HG02870 (cell line): ENCODE data around the gene ZFP64.
"Not testable (repeated sequence)": the region's sequence is repeated elsewhere in the genome, so short reads cannot be mapped to it uniquely, and the experiment has no call there.

Experiments used
- ATAC-seq: cut with Tn5 transposase; IDR thresholded peaks from one replicate; pipeline ENCODE4 v1.9.1; 2021; ENCODE audit warnings: mild to moderate bottlenecking, moderate library complexity; ENCODE audit not compliant: unreplicated experiment

The ZFP64 gene

DNA sequence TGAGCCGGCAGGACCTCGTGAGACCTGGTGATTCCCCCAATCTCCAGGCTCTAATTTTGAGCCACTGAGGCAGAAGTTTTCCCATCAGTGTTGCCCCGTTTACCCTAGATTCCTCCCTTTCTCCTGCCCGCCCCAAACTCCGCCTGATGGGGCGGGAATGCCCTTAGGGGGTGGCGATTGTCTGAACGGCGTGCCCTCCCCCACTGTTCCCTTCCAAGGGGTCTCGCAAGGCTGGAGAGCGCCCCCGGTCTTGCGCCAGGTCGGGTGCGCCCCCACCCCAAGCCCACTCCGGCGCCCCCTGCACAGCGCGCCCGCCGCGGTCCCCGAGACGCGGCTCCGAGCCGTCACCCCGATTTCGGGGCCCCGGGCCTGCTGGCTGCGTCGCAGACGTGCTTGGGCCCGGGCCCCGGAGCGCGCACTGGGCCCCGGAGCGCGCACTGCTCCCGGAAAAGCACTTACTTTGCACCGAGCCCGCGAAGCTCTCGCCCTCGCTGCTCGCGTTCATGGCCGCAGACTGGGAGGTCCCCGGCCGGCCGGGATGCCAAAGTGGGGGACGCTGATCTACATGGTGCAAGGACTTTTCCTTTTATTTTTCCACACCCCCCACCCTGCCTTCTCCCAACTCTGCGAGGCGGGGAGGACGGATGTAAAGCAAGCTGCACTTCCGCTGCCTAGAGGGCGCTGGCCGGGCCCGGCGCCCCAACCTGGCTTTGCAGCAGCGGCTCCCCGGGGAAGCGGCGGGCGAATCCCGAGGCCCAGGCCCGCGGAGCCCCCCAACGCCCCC, at the start of gene ZFP64:
Gene ZFP64, minus strand, starts transcription at position 648 of the 784 bp plus-strand sequence. Its CDS starts 143 bp downstream, at position 505.
- ATAC-seq: peak; percentile 66

GRCh38 chr20:52240802-52241201, 49.2 kb upstream of the ZFP64 start:
- ATAC-seq: no peak

- no peak for ATAC-seq
Measured at GRCh38 chr20:52239102-52239501, 47.5 kb upstream of the ZFP64 start.

GRCh38 chr20:52236292-52236691, 44.7 kb upstream of the ZFP64 start:
- no peak for ATAC-seq

DNA sequence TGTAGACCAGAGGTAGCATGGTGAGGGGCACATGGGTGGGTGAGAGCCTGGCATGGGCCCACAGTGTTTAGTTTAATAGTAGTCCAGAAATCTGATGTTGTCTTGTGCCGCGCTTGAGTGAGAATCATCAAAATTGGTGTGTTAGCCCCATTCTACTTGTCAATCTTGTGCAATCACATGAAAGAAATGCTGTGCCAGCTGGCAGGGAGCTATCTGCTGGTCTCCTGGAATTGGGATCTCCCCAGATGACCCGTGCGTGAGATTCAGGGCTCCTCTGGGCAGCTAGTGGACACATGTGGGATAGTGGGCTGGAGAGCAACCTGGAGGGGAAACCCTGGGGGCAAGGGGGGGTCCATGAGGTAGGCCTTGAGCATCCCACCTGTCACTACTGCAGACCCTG, 43.5 kb upstream of the ZFP64 start:
- no peak for ATAC-seq

GRCh38 chr20:52234302-52235045, 42.9 kb upstream of the ZFP64 start:
- ATAC-seq: no peak

- no peak for ATAC-seq
Measured at GRCh38 chr20:52231230-52231746, 39.7 kb upstream of the ZFP64 start.

DNA sequence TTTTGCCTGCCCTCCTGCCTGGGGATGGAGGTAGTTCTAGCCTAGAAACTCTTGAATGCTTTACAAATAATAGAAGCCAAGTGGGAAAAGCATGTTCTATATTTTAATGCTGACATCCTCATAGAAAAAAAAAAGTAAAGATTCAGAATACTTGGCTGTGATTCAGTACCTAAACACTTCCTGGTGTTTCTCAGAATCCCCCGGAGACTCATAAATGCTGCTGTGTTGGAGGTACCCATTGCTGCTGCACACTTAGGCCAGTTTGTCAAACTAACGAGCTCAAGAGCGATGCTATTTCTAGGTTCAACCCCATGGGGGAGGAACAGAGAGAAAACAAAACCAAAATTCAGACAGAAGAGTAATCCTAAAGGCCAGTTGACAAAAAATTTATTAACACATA, 38.8 kb upstream of the ZFP64 start:
- no peak for ATAC-seq

DNA sequence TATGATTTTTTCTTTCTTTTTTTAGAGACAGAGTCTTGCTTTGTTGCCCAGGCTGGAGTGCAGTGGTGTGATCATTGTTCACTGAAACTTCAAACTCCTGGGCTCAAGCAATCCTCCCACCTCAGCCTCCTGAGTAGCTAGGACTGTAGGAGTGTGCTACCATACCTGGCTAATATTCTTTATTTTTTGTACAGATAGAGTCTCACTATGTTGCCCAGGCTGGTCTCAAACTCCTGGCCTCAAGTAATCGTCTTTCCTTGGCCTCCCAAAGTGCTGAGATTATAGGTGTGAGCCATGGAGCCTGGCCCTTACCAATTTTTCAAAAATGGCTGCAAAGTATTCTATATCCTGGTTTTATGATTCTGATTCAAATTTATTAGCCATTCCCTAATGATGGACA, 37.8 kb upstream of the ZFP64 start:
- ATAC-seq: not testable (repeated sequence)

- ATAC-seq: no peak
Measured at GRCh38 chr20:52226370-52226769, 34.8 kb upstream of the ZFP64 start.

DNA sequence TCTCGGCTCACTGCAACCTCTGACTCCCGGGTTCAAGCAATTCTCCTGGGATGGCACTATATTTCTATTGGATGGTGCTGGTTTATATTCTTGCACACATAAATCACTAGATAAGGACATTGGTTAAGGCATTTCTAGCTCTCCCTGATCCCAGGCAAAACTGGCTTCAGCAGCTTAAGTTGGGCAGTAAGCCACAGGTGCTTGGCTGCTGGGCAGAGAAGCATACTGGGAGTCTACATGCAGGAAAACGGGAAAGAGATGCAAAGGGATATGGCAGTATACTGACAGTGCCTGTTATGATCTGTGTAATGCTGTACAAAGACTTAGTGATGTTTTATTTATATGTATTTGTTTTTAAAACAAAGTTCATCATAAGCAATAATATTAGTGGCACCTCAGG, 33.3 kb upstream of the ZFP64 start:
- ATAC-seq: no peak

DNA sequence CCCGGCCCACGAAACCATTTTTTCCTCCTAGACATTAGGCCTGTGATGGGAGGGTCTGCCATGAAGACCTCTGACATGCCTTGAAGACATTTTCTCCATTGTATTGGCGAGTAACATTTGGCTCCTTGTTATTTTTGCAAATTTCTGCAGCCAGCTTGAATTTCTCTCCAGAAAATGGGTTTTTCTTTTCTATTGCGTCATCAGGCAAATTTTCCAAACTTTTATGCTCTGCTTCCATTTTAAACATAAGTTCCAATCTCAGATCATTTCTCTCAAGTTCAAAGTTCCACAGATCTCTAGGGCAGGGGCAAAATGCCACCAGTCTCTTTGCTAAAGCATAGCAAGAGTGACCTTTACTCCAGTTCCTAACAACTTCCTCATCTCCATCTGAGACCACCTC, 29.8 kb upstream of the ZFP64 start:
- ATAC-seq: not testable (repeated sequence)

- ATAC-seq: not testable (repeated sequence)
Measured at GRCh38 chr20:52220891-52221290, 29.3 kb upstream of the ZFP64 start.

DNA sequence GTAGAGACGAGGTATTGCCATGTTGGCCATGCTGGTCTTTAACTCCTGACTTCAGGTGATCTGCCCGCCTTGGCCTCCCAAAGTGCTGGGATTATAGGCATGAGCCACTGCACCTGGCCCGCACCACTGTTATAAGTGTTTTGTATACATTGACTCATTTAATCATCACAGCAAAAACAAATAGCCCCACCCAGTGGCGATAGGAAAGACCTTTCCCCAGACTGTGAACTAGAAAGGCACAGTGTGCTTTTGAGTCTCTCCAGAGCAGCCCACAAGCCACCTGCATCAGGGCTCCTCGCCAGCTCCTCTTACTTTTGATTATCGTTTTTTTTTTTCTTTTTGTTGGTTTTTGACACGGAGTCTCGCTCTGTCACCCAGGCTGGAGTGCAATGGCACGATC, 27.9 kb upstream of the ZFP64 start:
- no peak for ATAC-seq

- no peak for ATAC-seq
Measured at GRCh38 chr20:52217689-52218395, 26.3 kb upstream of the ZFP64 start.

DNA sequence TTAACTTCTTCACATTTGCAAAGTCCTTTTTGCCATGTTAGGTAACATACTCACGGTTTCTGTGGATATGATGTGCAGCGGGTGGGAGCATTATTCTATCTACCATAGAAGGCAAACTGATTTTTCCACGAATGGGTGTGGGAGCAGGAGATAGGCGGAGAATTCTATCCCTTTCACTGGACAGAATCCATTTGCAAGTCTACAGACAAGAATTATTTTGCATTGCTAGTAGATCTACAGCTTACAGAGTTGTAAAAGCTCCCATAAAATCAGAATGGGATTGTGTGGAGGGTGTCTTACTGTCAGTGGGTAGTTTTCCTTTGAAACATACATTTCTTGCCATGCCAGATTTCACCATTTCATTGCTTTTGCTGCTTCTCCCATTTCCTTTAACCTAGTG, 22.4 kb upstream of the ZFP64 start:
- ATAC-seq: no peak

GRCh38 chr20:52212943-52213342, 21.4 kb upstream of the ZFP64 start:
- ATAC-seq: no peak

GRCh38 chr20:52210037-52210990, 18.7 kb upstream of the ZFP64 start:
- ATAC-seq: no peak

- no peak for ATAC-seq
Measured at GRCh38 chr20:52209154-52209571, 17.6 kb upstream of the ZFP64 start.
